Skin epidermis (tissue), 12 donors: ENCODE measurements around the gene ZNF76.
A peak's percentile ranks its signal among the peaks of the same experiment; 100 is the strongest.
"Not testable (repeated sequence)": the region's sequence is repeated elsewhere in the genome, so short reads cannot be mapped to it uniquely, and the experiment has no call there.

ENCODE experiments used
- H3K27ac ChIP-seq, 21 experiments: fragments of 200-600 bp; sonication (generic) in 11 of 21; one replicate each; pipeline ENCODE4 v1.5.0; 2020; ENCODE audit warnings: mild to moderate bottlenecking in 3 of 21, inconsistent platforms in 2 of 21, moderate library complexity in 2 of 21
- H3K4me3 ChIP-seq, 7 experiments: fragments of 200-600 bp; sonication (generic) in 2 of 7; one replicate each; pipeline ENCODE4 v1.5.0; 2020; ENCODE audit warnings: inconsistent platforms in 2 of 7, mild to moderate bottlenecking in 2 of 7, moderate library complexity in 1 of 7

The ZNF76 gene

GRCh38 chr6:35317483-35318195 lies 58.1 kb downstream of the ZNF76 start:
- Histone ChIP-seq H3K4me3 (peak overlapping the region; percentile 6 to 52 (median 33)), H3K27ac (peak overlapping the region in 1 of 21 experiments; percentile 3)

GRCh38 chr6:35318196-35319171 lies 58.9 kb downstream of the ZNF76 start:
- peak overlapping the region; percentile 6 to 52 (median 33) for H3K4me3 ChIP-seq
- peak overlapping the region in 3 of 21 experiments; percentile 3 to 40 (median 10) for H3K27ac ChIP-seq

- Histone ChIP-seq H3K27ac (no peak overlapping the region), H3K4me3 (no peak overlapping the region)
These were observed 60.0 kb downstream of the ZNF76 start for GRCh38 chr6:35319346-35320030.

- H3K4me3 ChIP-seq, result no peak overlapping the region
- H3K27ac ChIP-seq, result no peak overlapping the region
These were observed 60.5 kb downstream of the ZNF76 start for GRCh38 chr6:35320031-35320410.

- Histone ChIP-seq H3K27ac (no peak overlapping the region), H3K4me3 (no peak overlapping the region)
These were observed 61.6 kb downstream of the ZNF76 start for GRCh38 chr6:35321091-35321490.

GRCh38 chr6:35327349-35328027 lies 68.0 kb downstream of the ZNF76 start:
- Histone ChIP-seq H3K27ac (peak overlapping the region in 1 of 21 experiments; percentile 17), H3K4me3 (no peak overlapping the region)

GRCh38 chr6:35328108-35328723 lies 68.7 kb downstream of the ZNF76 start:
- H3K27ac ChIP-seq, result peak overlapping the region in 1 of 21 experiments; percentile 17
- H3K4me3 ChIP-seq, result no peak overlapping the region

DNA sequence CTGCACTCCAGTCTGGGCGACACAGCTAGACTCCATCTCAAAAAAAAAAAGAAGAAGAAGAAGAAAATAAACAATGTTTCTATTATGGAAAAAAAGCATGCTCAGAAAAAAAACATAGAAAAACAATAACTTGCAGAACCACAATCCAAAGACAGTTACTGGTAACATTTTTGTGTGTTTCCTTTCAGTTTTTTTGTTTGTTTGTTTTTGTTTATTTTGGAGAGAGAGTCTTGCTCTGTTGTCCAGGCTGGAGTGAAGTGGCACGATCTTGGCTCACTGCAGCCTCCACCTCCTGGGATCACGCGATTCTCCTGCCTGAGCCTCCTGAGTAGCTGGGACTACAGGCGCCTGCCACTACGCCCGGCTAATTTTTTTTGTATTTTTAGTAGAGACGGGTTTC lies 69.4 kb downstream of the ZNF76 start:
- not testable (repeated sequence) for H3K27ac ChIP-seq, H3K4me3 ChIP-seq

GRCh38 chr6:35330541-35331119 lies 71.1 kb downstream of the ZNF76 start:
- Histone ChIP-seq H3K27ac (no peak overlapping the region), H3K4me3 (no peak overlapping the region)

DNA sequence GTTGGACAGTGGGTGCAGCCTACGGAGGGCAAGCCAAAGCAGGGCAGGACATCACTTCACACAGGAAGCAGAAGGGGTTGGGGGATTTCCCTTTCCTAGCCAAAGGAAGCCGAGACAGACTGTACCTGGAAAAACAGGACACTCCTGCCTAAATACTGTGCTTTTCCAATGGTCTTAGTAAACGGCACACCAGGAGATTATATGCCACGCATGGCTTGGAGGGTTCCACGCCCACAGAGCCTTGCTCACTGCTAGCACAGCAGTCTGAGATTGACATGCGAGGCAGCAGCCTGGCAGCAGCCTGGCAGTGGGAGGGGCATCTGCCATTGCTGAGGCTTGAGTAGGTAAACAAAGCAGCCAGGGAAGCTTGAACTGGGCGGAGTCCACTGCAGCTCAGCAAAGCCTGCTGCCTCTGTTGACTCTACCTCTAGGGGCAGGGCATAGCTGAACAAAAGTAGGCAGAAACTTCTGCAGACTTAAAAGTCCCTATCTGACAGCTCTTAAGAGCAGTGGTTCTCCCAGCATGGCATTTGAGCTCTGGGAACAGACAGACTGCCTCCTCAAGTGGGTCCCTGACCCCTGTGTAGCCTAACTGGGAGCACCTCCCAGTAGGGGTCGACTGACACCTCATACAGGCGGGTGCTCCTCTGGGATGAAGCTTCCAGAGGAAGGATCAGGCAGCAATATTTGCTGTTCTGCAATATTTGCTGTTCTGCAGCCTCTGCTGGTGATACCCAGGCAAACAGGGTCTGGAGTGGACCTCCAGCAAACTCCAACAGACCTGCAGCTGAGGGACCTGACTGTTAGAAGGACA lies 72.7 kb downstream of the ZNF76 start:
- H3K27ac ChIP-seq, H3K4me3 ChIP-seq: not testable (repeated sequence)

- H3K4me3 ChIP-seq, result no peak overlapping the region
- H3K27ac ChIP-seq, result peak overlapping the region in 5 of 21 experiments; percentile 7 to 96 (median 35)
These were observed 82.0 kb downstream of the ZNF76 start for GRCh38 chr6:35341557-35341956.

DNA sequence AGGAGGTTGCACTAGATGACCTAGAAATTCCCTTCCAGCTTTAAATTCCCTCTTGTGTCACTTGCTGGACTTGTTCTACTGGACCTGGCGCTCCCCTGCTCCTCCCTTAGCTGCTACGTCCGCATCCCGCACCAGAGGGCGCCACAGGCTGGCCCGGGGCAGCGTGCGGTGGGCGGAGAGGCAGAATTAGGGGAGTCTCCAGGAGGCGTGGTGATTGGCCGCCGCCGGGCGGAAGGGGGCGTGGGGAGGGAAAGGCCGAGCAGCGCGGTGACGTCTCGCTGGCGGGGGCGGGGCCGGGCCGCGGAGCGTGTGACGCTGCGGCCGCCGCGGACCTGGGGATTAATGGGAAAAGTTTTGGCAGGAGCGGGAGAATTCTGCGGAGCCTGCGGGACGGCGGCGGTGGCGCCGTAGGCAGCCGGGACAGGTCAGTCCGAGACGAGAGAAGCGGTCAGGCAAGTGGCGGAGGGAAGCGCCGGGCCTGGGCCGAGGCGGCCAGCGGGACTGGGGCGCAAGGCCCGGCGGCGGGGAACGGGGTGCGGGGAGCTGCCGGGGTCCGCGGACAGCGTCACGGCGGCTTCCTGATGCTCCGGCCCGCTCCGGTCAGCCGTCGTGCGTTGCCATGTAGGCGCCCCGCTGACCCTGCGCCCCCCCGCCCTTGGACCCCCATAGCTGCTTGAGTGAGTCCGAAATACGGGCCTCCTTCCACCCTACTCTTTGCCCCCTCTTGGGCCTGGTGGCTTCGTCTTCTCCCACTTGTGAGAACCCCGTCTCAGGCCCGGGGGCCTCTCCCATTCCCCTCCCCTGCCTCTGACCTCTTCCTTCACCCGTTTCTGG lies 82.9 kb downstream of the ZNF76 start, which contains the start of gene PPARD:
TSS of gene PPARD (plus strand) at position 301 of the 834 bp plus-strand sequence. CDS start 68,530 bp downstream, outside the sequence.
- H3K4me3 ChIP-seq, result peak within 1 kb of the TSS; percentile 58 to 99 (median 91)
- peak within 1 kb of the TSS; percentile 79 to 99 (median 90) for H3K27ac ChIP-seq

DNA sequence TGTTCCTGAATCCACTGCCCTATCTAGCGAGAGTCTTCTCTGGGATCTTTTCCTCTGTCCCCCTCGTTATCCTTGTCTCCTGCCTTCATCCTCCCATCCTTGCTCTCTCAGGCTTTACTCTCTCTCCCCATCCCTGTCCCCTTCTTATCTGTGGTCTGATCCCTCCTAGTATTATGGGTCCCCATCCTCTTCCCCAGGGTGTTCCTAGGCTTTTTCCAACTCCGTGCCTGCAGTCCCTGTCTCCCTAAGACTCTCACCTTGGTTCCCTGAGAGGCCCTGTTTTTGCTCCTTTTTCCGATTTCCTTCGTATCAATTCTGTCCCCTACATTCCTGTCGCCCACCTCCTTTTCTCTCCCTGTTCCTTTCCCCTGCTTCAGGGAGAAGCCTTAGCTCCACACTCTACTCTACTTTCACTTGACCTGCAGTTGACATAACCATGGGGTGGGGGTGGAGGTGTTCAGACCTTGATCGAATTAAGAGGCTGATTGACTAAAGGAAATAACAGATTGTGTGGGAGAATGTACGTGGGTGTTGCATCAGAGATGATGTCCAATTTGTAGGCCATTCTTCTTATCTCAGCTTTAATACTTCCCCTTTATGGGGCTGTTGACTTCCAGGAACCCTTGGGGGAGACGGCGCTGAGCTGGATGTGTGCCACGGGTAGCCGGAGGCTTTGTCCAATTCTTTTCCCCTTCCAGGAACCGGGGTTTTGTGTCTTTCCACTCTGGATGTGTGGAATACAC lies 83.7 kb downstream of the ZNF76 start:
- H3K4me3 ChIP-seq, result peak overlapping the region; percentile 58 to 99 (median 91)
- H3K27ac ChIP-seq, result peak overlapping the region; percentile 79 to 99 (median 90)

DNA sequence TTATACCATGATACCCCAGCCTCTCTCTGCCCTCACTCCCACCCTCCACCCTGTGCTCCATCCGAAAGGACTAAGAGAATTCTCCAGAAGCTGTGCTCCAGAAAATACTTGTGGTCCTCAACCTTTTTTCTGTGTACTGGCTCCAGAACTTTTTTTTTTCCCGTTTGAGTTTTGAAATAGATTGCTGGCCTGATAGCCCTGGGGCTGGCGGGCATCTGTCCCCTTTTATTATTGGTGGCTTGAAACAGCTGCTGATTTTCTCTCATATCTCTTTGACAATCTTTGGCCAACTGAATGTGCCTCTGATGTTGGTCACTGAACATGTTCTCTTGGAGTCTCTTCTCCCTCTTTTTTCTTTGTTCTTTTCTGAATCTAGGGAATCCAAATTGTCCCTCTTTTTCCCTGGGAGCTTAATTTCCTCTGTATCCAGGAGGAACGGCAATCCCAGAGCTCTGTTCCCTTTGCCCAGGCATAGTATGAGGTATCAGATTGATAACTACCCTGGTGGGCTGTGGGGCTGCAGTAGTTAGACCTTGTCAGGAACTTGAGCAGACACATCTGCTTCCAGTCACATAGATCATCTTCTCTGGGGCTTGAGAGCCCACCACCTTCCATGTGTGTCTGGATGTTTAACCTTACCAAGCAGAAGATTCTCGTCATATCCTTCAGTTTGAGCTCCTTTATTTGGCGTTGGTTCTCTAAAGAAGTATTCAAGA lies 84.5 kb downstream of the ZNF76 start:
- peak overlapping the region in 12 of 21 experiments; percentile 6 to 99 (median 92) for H3K27ac ChIP-seq
- H3K4me3 ChIP-seq, result peak overlapping the region; percentile 12 to 99 (median 91)
